GM13977 (cell line): Measurements from ENCODE around the gene FZD10.

Experiments
- DNase-seq: peaks from one replicate; pipeline ENCODE4 v3.0.0; 2012; ENCODE audit warnings: low spot score
- CTCF ChIP-seq: IDR thresholded peaks from 2 replicates; pipeline ENCODE4 v1.5.1; 2012; ENCODE audit warnings: mild to moderate bottlenecking, control low read depth; ENCODE audit not compliant: insufficient read depth; ENCODE audit errors: extremely low read depth, missing control alignments
- in situ Hi-C: fragments of 300-500 bp; cut with MboI; formaldehyde crosslinking; loops from one replicate; pipeline ENCODE4 v1.12.0; 2022; ENCODE audit warnings: low sequenced_read_pairs, low pct_unique_long_range_greater_than_20kb, mixed read lengths, inconsistent platforms; ENCODE audit not compliant: unreplicated experiment

FZD10 gene

GRCh38 chr12:130126023-130126432 is 36.2 kb upstream of the FZD10 start:
- DNase-seq: no peak
- no peak for TF ChIP-seq CTCF
- in situ Hi-C loops: no loop called here

GRCh38 chr12:130127532-130127911 is 34.7 kb upstream of the FZD10 start:
- in situ Hi-C loops: no loop called here

GRCh38 chr12:130127912-130128789 is 34.1 kb upstream of the FZD10 start:
- in situ Hi-C loops: no loop called here
- DNase-seq: no peak
- TF ChIP-seq CTCF: no peak

More at GRCh38 chr12:130127532-130127911, 34.7 kb upstream of the FZD10 start:
- DNase-seq: no peak
- TF ChIP-seq CTCF: no peak

GRCh38 chr12:130128790-130129735 is 33.2 kb upstream of the FZD10 start:
- in situ Hi-C loops: no loop called here
- no peak for TF ChIP-seq CTCF
- no peak for DNase-seq

- in situ Hi-C loops: no loop called here
- TF ChIP-seq CTCF: no peak
- no peak for DNase-seq
These were observed 31.9 kb upstream of the FZD10 start for GRCh38 chr12:130130346-130130745.

GRCh38 chr12:130131025-130131424 is 31.2 kb upstream of the FZD10 start:
- no peak for DNase-seq
- TF ChIP-seq CTCF: no peak
- in situ Hi-C loops: no loop called here
